Measurements from ENCODE around the gene AKNAD1. TPM values are rescaled to one million over a fixed set of nuclear protein-coding genes. Genes with fewer than 3 reads are reported as not detected.

AKNAD1 gene
- polyA plus RNA-seq, 1 donor (not counting 4 experiments of a cell fraction or from before 2014, with no cell fraction given), result 6.9 TPM

DNA sequence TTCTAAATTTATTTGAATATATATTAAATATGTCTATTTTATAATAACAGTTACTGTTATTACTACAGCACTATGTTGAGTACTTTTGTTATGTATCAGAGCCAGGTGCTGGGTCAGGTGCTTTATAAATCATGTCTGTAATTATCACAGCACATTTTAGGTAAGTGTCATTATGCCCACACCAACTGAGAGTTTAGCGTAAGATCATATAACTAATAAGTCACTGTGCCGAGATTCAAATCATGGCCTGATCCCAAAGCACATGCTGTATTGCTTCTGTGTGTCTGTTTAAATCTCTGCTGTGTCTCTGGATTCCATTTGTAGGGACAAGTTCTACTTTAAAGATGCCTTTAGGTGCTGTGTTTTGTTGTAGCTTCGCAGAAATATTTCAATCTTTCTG is 21.8 kb upstream of the AKNAD1 start:
- no peaks in the 10 kb centered on the region for H3K9me3 ChIP-seq (ENCODE audit: control insufficient read depth, low read depth, low read length)
- H4K20me1 ChIP-seq (ENCODE audit: control insufficient read depth, extremely low read depth, insufficient read depth, low read length), result no peaks in the 10 kb centered on the region
- DNase-seq (ENCODE audit: low read depth, low spot score) (no peak), FAIRE-seq (peak; percentile 43)
- H3K9me1 ChIP-seq (ENCODE audit: control insufficient read depth, extremely low read depth, insufficient read depth, low read length), result no peaks in the 10 kb centered on the region
- H3K4me2 ChIP-seq (ENCODE audit: control insufficient read depth, extremely low read depth, insufficient read depth, low read depth, low read length), result peak overlapping the region; percentile 97
- H3K27me3 ChIP-seq (ENCODE audit: control insufficient read depth, extremely low read depth, insufficient read depth, low read length), result no peaks in the 10 kb centered on the region
- peak overlapping the region; percentile 85 for H3K9ac ChIP-seq (ENCODE audit: control insufficient read depth, extremely low read depth, insufficient read depth, low read length)
- dilution Hi-C loops (cut with MboI; ENCODE audit: extremely low pct_ligation_motif_present, low sequenced_read_pairs), result no loop called here
- TF ChIP-seq, protein P1, sequence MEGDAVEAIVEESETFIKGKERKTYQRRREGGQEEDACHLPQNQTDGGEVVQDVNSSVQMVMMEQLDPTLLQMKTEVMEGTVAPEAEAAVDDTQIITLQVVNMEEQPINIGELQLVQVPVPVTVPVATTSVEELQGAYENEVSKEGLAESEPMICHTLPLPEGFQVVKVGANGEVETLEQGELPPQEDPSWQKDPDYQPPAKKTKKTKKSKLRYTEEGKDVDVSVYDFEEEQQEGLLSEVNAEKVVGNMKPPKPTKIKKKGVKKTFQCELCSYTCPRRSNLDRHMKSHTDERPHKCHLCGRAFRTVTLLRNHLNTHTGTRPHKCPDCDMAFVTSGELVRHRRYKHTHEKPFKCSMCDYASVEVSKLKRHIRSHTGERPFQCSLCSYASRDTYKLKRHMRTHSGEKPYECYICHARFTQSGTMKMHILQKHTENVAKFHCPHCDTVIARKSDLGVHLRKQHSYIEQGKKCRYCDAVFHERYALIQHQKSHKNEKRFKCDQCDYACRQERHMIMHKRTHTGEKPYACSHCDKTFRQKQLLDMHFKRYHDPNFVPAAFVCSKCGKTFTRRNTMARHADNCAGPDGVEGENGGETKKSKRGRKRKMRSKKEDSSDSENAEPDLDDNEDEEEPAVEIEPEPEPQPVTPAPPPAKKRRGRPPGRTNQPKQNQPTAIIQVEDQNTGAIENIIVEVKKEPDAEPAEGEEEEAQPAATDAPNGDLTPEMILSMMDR (optimal IDR thresholded peaks at IDR 0.05 in 1 of 3, IDR thresholded peaks at IDR 0.05 in 1 of 3, conservative IDR thresholded peaks at IDR 0.05 in 1 of 3; ENCODE audit: extremely low read depth in 1 of 3, insufficient read depth in 2 of 3, low read length in 3 of 3), result no peak
- TF ChIP-seq EZH2 (IDR thresholded peaks at IDR 0.05; ENCODE audit: low read length), result no peak
- peak overlapping the region; percentile 80 to 98 (median 91) for H3K4me3 ChIP-seq (ENCODE audit: control insufficient read depth in 2 of 3, extremely low read depth in 1 of 3, insufficient read depth in 2 of 3, low read depth in 1 of 3, low read length in 3 of 3)
- peaks cover 22% of the 10 kb centered on the region for H3K4me1 ChIP-seq (ENCODE audit: control insufficient read depth, extremely low read depth, insufficient read depth, low read length)
- peak overlapping the region; percentile 74 for H3K27ac ChIP-seq (ENCODE audit: control insufficient read depth, insufficient read depth, low read length)
- no peak overlapping the region for H2AFZ ChIP-seq (ENCODE audit: control insufficient read depth, low read length)
- H3K36me3 ChIP-seq (ENCODE audit: control insufficient read depth in 2 of 2, extremely low read depth in 1 of 2, insufficient read depth in 2 of 2, low read length in 2 of 2), result peaks cover 2 to 9% of the 10 kb centered on the region in 2 experiments
- H3K79me2 ChIP-seq (ENCODE audit: control insufficient read depth, insufficient read depth, low read length), result peaks cover 70% of the 10 kb centered on the region

DNA sequence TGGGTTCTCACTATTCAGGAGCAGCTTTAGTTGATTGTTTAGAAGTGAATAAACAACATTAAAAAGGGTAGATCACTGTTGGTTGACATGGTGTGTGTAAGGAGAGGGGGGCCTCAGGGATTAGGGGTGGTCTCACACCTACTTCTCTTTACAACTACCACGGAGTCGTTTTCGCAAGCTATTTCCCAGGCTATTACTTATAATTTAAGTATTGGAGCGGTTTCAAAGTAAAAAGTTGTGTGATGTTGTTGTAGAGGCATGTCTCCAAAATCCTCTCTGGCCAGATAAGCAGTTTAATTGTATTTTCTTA is 21.2 kb upstream of the AKNAD1 start:
- FAIRE-seq (no peak), DNase-seq (ENCODE audit: low read depth, low spot score) (no peak)
- Histone ChIP-seq H3K4me3 (ENCODE audit: control insufficient read depth in 2 of 3, extremely low read depth in 1 of 3, insufficient read depth in 2 of 3, low read depth in 1 of 3, low read length in 3 of 3) (peak overlapping the region; percentile 80 to 98 (median 91)), H3K79me2 (ENCODE audit: control insufficient read depth, insufficient read depth, low read length) (peaks cover 64% of the 10 kb centered on the region), H4K20me1 (ENCODE audit: control insufficient read depth, extremely low read depth, insufficient read depth, low read length) (no peaks in the 10 kb centered on the region), H3K4me1 (ENCODE audit: control insufficient read depth, extremely low read depth, insufficient read depth, low read length) (peaks cover 22% of the 10 kb centered on the region), H3K9ac (ENCODE audit: control insufficient read depth, extremely low read depth, insufficient read depth, low read length) (peak overlapping the region; percentile 85), H3K9me3 (ENCODE audit: control insufficient read depth, low read depth, low read length) (no peaks in the 10 kb centered on the region), H3K27me3 (ENCODE audit: control insufficient read depth, extremely low read depth, insufficient read depth, low read length) (no peaks in the 10 kb centered on the region), H3K4me2 (ENCODE audit: control insufficient read depth, extremely low read depth, insufficient read depth, low read depth, low read length) (peak overlapping the region; percentile 97), H3K27ac (ENCODE audit: control insufficient read depth, insufficient read depth, low read length) (peak overlapping the region; percentile 74), H3K9me1 (ENCODE audit: control insufficient read depth, extremely low read depth, insufficient read depth, low read length) (no peaks in the 10 kb centered on the region), H2AFZ (ENCODE audit: control insufficient read depth, low read length) (no peak overlapping the region), H3K36me3 (ENCODE audit: control insufficient read depth in 2 of 2, extremely low read depth in 1 of 2, insufficient read depth in 2 of 2, low read length in 2 of 2) (peaks cover 2 to 7% of the 10 kb centered on the region in 2 experiments)
- TF ChIP-seq, protein P1 (optimal IDR thresholded peaks at IDR 0.05 in 1 of 3, IDR thresholded peaks at IDR 0.05 in 1 of 3, conservative IDR thresholded peaks at IDR 0.05 in 1 of 3; ENCODE audit: extremely low read depth in 1 of 3, insufficient read depth in 2 of 3, low read length in 3 of 3), result no peak
- dilution Hi-C loops (cut with MboI; ENCODE audit: extremely low pct_ligation_motif_present, low sequenced_read_pairs), result no loop called here
